NCI-H1930 (cell line): ENCODE data around the gene PRKCD.

Experiments
- DNase-seq, 2 experiments: peaks; one replicate each; lab custom pipeline; 2025; lab: John Stamatoyannopoulos, UW

Gene PRKCD

DNA sequence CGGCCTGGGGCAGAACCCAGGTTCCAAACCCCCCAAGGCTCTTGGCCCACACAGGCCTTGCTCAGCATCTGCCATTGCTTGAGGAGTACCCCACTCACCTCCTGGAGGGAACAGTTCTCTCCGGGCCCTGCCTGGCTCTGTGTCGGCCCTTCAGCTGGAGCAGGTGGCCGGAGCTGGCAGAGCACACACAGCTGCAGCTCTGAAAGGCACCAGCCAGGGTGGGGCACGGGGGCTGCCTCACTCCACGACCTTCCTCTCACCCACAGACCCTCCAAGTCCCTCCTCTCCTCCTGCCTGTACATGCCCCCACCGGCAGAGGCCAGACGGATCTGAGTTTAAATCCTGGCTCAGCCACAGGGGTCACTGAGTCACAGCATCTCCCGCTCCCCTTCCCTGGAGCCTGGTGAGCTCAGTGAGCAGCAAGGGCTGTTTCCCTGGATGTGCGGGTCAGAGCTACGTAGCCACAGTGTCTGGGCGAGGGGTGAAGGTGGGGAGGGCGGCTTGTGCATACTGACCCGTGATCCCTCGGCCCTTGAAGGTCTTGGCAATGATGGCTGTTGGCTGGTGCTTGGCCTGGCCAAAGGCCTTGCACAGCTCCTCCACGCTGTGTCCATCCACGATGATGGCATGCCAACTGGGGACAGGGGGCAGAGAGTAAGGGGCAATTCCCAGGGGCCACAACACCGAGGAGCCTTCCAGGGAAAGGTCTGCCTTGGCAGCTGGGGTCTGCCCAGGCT is 71.8 kb downstream of the PRKCD start:
- no peak for DNase-seq

- DNase-seq: no peak
Observed at GRCh38 chr3:53234130-53234840, 73.3 kb downstream of the PRKCD start.

GRCh38 chr3:53234841-53235232 is 73.8 kb downstream of the PRKCD start:
- DNase-seq: no peak

DNA sequence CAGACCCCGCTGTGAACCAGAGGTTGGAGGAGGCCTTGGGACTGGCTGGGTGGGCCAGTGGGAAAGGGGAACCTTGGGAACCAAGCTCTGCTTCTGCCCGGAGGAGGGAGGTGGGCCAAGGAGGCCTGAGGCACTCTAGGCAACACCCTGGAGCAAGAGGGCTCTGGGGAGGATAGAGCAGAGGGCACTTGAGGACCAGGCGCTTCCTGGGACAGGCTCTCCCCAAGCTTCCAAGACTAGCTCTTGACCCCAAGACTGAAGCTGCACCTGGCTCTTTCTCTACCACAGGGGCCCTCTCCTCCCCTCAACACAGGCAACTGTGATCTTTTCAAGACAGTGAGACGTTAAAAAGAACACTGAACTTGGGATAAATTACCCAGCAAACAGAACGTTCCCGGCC is 74.5 kb downstream of the PRKCD start:
- DNase-seq: no peak

DNA sequence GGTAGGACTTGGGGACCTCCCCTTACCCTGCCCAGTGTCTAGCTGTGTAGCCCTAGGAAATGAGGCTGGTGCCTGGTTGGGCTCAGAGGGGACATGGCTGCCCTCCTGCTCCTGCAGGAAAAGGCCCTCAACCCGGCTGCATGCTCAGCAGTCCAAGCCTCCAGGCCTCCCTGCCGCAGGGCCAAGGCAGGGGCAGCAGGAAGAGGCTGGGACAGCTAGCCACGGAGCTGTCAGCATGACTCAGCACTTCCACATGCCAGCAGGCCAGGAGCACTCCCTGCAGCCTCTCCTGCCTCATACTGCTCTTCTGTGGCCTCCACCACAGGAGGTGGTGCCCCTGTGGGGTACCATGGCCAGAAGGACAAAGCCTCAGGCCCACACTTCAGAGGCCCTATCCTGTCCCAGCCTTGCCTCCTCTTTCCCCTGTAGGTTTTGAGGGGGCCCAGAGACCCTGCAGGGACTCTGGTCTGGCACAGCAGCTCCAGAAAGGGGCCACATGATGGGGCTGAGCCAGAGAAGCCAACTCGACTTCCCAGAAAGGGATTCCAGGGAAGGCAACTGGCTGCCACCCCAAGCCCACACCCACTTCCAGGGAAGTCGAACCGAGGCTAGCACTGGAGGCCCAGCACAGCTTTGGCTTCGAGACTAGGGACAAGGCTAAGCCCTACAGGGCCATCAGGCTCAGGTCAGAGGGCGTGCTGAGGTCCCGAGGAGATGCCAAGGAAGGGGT is 75.3 kb downstream of the PRKCD start:
- DNase-seq: no peak

GRCh38 chr3:53238051-53238850 is 77.2 kb downstream of the PRKCD start:
- no peak for DNase-seq

DNA sequence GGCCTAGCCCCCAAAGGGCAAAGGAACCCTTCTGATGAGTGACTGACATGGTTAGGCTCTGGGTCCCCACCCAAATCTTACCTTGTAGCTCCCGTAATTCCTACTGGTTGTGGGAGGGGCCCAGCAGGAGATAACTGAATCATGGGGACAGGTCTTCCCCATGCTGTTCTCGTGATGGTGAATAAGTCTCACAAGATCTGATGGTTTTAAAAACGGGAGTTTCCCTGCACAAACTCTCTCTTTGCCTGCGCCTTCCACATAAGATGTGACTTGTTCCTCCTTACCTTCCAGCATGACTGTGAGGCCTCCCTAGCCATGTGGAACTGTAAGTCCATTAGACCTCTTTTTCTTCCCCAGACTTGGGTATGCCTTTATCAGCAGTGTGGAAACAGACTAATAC is 77.9 kb downstream of the PRKCD start:
- no peak for DNase-seq

- no peak for DNase-seq
Observed at GRCh38 chr3:53239800-53240199, 78.8 kb downstream of the PRKCD start.

- DNase-seq: no peak
Observed at GRCh38 chr3:53240989-53241972, 80.3 kb downstream of the PRKCD start.

- no peak for DNase-seq
Observed at GRCh38 chr3:53242155-53242554, 81.1 kb downstream of the PRKCD start.
